GM19468 (cell line): ENCODE results near the gene MYO1C.
"Not testable (repeated sequence)": the region's sequence is repeated elsewhere in the genome, so short reads cannot be mapped to it uniquely, and the experiment has no call there.

Experiments
- ATAC-seq: cut with Tn5 transposase; IDR thresholded peaks from one replicate; pipeline ENCODE4 v1.9.1; 2021; ENCODE audit warnings: mild to moderate bottlenecking, moderate library complexity, moderate number of reproducible peaks; ENCODE audit not compliant: unreplicated experiment; ENCODE audit errors: extremely low read depth

MYO1C gene

DNA sequence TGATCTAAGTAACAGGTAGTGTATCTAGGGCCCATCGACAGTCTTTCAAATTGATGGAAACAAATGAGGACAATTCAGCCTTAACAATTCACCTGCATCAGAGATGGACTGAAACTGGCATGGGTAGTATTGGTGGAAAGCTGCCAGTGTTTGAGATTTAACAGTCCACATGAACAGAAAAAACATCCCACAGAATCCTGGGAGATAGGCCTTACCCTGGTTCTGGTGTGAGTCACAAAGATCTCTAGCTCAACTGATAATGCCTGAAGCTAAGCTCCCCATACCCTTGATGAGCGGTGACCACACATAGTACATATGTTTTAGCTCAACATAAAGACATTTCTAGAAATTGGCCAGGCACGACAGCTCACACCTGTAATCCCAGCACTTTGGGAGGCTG is 58.3 kb downstream of the MYO1C start:
- ATAC-seq: no peak

DNA sequence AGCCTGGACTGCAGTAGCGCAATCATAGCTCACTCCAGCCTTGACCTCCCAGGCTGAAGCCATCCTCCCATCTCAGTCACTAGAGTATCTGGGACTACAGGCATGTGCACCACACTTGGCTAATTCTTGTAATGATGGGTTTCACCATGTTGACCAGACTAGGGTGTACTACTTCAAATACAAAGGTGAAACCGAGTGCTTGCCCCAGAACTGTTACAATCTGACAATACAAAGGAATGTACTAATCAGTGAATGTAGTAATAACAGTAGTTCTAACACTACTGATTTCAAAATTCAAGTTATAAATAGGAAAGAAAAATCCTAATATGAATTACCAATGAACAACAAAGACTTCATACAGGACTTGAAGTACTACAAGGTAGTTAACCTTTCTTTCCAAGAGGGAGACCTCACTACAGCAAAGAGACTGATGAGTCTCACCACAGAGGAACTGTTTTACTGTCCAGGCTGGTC is 60.8 kb downstream of the MYO1C start:
- ATAC-seq: no peak

DNA sequence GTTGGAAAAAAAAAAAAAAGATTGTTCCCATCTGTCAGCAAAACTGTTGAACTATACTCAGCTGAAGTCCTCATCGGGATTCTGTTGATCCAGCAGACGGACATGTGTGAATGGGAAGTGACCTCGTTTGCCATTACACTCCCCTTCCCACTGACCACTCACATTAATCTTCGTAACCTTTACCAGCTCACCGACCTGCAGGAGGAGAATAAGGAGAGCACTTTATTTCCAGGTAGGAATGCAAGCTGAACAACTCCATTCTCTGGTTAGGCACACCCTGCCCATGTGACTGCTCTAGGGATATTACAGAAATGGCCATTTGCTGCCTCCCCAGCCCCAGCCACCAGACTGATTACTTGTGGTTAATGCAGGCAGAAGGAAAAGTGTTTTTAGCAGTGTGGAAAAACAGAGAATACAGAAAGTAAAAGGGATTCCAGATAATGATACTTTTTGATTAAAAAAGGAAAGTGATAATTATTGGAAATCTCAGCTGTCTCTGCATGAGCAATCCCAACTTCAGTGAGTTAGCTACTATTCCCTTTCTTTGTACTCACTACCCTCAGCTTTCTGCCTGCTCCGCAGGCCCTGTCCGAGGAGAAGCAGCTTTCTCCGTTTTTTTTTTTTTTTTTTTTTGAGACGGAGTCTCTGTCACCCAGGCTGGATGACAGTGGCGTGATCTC is 68.9 kb downstream of the MYO1C start:
- ATAC-seq: no peak

DNA sequence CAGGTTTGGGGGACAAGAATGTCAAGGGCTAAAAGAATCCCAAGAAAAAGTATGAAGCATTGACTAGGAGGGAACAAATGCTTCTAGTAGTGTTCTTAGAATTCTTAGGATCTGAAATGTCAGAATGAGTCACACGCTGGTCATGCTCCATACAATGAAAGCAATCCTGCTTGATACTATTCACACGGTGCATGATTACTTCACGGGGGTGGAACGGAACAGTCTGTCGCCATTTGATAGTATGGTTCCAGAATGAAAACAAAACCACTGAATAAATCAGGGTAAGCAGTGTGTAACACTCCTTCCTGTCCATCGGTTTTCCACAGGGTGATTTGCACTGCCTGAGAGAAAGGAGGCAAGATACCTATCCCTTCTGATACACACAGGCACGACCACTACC is 69.6 kb downstream of the MYO1C start:
- no peak for ATAC-seq

DNA sequence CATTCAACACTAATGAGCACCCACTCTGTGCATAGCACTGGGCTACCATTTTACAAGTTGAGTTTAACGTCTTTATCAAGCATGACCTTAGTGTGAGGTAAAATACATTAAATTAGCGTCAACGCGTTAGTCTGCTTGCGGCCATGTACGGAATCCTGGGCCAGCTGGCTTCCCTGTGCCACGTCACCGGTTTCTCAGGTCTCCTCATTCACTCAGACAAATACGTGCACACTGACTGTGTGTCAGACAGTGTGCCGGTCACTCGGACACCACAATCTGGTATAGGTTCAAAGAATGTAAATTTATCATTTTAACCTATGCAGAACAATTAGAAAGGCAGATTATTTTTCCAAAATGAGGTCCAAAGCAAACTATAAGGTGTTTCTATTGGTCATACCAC is 71.0 kb downstream of the MYO1C start:
- no peak for ATAC-seq

DNA sequence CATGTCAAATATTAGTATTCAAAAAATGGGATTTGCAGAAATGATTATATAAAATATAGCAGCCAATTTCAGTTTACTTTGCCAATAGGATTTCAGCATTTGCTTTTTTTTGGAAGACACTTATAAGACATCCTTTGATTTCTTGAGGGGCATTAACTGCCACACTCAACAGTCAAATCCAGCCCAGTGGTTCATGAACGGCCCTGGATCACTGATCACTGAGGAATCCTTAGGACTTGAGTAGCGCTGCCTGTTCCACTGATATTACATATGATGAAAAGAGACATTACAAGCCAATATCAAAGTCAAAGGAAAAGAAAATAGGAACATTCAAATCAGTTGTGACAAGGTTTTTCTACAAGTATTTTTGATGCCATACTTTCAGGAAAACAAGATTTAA is 71.5 kb downstream of the MYO1C start:
- ATAC-seq: no peak

DNA sequence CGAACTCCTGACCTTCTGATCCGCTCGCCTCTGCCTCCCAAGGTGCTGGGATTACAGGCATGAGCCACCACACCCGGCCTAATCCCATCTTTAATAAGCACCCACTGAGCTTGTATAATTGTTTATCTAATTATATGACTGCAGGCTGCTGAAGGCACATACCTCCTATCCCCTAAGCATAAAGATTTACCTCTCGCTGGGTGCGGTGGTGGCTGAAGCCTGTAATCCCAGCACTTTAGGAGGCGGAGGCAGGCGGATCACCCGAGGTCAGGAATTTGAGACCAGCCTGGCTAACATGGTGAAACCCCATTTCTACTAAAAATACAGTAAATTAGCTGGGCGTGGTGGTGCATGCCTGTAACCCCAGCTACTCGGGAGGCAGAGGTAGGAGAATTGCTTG is 72.3 kb downstream of the MYO1C start:
- no peak for ATAC-seq

DNA sequence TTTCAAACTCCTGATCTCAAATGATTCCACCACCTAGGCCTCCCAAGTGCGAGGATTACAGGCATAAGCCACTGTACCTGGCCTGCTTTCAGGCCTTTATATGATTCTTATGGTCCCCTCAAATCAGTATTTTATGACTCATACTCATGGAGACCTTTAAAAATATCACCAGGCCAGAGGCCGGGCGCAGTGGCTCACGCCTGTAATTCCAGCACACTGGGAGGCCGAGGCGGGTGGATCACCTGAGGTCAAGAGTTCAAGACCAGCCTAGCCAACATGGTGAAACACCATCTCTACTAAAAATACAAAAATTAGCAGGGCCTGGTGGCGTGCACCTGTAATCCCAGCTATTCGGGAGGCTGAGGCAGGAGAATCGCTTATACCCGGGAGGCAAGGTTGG is 74.0 kb downstream of the MYO1C start:
- not testable (repeated sequence) for ATAC-seq

DNA sequence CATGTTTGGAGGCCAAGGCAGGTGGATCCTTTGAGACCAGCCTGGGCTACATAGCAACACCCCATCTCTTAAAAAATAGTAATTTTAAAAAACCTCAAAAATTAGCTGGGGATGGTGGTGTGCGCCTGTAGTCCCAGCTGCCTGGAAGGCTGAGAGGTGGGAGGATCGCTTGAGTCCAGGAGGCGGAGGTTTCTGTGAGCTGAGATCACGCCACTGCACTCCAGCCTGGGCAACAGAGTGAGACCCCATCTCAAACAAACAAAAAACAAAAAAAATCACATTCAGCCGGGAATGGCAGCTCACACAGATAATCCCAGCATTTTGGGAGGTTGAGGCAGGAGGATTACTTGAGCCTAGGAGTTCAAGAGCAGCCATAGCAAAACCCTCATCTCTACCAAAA is 76.1 kb downstream of the MYO1C start:
- no peak for ATAC-seq

DNA sequence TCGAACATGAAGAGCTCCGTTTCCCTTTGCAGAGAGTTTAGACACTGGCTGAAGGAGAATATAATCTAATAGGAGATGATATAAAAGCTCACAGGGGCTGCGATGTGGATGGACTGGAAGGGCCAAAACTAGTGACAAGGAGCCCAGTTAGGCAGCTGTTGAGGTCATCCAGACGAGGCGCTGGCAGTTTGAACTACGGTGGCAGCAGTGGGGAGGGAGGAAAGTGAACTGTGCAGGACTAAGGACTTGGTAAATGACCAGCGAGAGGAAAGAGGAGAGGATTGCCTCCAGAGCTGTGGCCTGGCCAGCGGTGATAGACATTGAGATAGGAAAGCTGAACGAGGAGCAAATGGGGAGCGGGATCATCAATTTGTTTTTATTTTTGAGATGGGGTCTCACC is 77.9 kb downstream of the MYO1C start:
- no peak for ATAC-seq
